K562 (cell line): ENCODE data around the gene ROR2. TPM values are rescaled to one million over a fixed set of nuclear protein-coding genes. Genes with fewer than 3 reads are reported as not detected.
A peak's percentile ranks its signal among the peaks of the same experiment; 100 is the strongest.

Experiments
- ATAC-seq: fragments of 200-7000 bp; cut with Tn5 transposase; 3 replicates; pipeline ENCODE4 v1.9.1; 2020; ENCODE audit warnings: moderate library complexity
- BruUV-seq: library from RNA; stranded (reverse); fragments of 400-500 nt; replicated peaks from 2 replicates; lab custom pipeline; 2021; lab: Mats Ljungman, UMichigan
- CTCF ChIA-PET: fragments of 300-600 bp; formaldehyde crosslinking; extraction: SDS; loops from one replicate; lab custom pipeline; 2021; ENCODE audit warnings: low intra/inter-chr PET ratio; lab: Yijun Ruan, JAX
- POLR2A ChIA-PET: fragments of 300-600, 350-650 bp; sonication (Branson Sonifier 250); formaldehyde crosslinking; extraction: SDS; loops from one replicate; lab custom pipeline; 2021; ENCODE audit warnings: antibody characterized with exemption, inconsistent platforms; lab: Yijun Ruan, JAX
- DNase-seq, 4 experiments: peaks; one replicate each; pipeline versions ENCODE4 v3.0.0 to v3.0.0-alpha.2; 2011 to 2018; ENCODE audit warnings: low spot score in 3 of 4, mixed read lengths in 3 of 4; ENCODE audit errors: extremely low read depth in 1 of 4
- FAIRE-seq: peaks from 2 replicates; lab custom pipeline; 2011; peaks lifted over from hg19 to GRCh38; lab: Jason Lieb, UNC
- H2AFZ ChIP-seq: 2 replicates; pipeline ENCODE4 v1.6.0; 2011; ENCODE audit warnings: low read depth, low read length, control low read depth, inconsistent platforms
- H3K27ac ChIP-seq: fragments of 200-600 bp; 3 replicates; pipeline ENCODE4 v1.8.0; 2011; ENCODE audit warnings: low read depth, mild to moderate bottlenecking, control low read depth, inconsistent platforms, low read length, moderate library complexity, mixed read lengths; ENCODE audit errors: extremely low read depth
- H3K27me3 ChIP-seq, 2 experiments: fragments of 300-600 bp in 1 of 2; 2 replicates in 1 of 2; 3 replicates in 1 of 2; pipeline versions ENCODE4 v1.6.0 to v1.8.0; 2011; ENCODE audit warnings: inconsistent platforms in 2 of 2, low read length in 2 of 2, mild to moderate bottlenecking in 1 of 2, mixed read lengths in 1 of 2, moderate library complexity in 1 of 2; ENCODE audit not compliant: control insufficient read depth in 2 of 2, insufficient read depth in 2 of 2
- H3K36me3 ChIP-seq: fragments of 300-600 bp; 3 replicates; pipeline ENCODE4 v1.8.0; 2011; ENCODE audit warnings: mild to moderate bottlenecking, low read length, inconsistent platforms; ENCODE audit not compliant: control insufficient read depth, insufficient read depth
- H3K4me1 ChIP-seq, 2 experiments: fragments of 200-600 bp in 1 of 2; replicated peaks in 1 of 2; 2 replicates in 1 of 2; 3 replicates in 1 of 2; pipeline versions ENCODE4 v1.5.1 to v1.8.0; 2011; ENCODE audit warnings: inconsistent platforms in 2 of 2, low read length in 2 of 2, mild to moderate bottlenecking in 1 of 2, mixed read lengths in 1 of 2, moderate library complexity in 1 of 2; ENCODE audit not compliant: control insufficient read depth in 2 of 2, insufficient read depth in 2 of 2
- H3K4me2 ChIP-seq: 2 replicates; pipeline ENCODE4 v1.6.1; 2011; ENCODE audit warnings: low read length, control low read depth, inconsistent platforms, mixed read lengths; ENCODE audit not compliant: insufficient read depth
- H3K4me3 ChIP-seq: fragments of 200-600 bp; sonication (generic), shearing (Covaris generic); 2 replicates; pipeline ENCODE4 v1.5.1; 2016; ENCODE audit warnings: control low read depth, inconsistent platforms
- H3K79me2 ChIP-seq: fragments of 200-600 bp; 3 replicates; pipeline ENCODE4 v1.8.0; 2011; ENCODE audit warnings: low read length, inconsistent platforms; ENCODE audit not compliant: control insufficient read depth, insufficient read depth
- H3K9ac ChIP-seq, 2 experiments: 2 replicates each; pipeline versions ENCODE4 v1.6.0 to v1.6.1; 2011; ENCODE audit warnings: low read depth in 2 of 2, low read length in 2 of 2, control low read depth in 1 of 2, inconsistent platforms in 1 of 2, mild to moderate bottlenecking in 1 of 2, mixed read lengths in 1 of 2; ENCODE audit not compliant: insufficient read depth in 1 of 2
- H3K9me1 ChIP-seq: one replicate; pipeline ENCODE4 v1.6.0; 2011; ENCODE audit warnings: inconsistent platforms, mild to moderate bottlenecking, low read length, moderate library complexity; ENCODE audit not compliant: control insufficient read depth, insufficient read depth
- H3K9me3 ChIP-seq: replicated peaks from 2 replicates; pipeline ENCODE4 v1.5.1; 2011; ENCODE audit warnings: low read depth, low read length, inconsistent platforms; ENCODE audit not compliant: control insufficient read depth, insufficient read depth
- H4K20me1 ChIP-seq: replicated peaks from 2 replicates; pipeline ENCODE4 v1.6.1; 2011; ENCODE audit warnings: low read length, inconsistent platforms, mixed read lengths; ENCODE audit not compliant: control insufficient read depth, insufficient read depth
- BRD4 ChIP-seq: fragments of 200-600 bp; sonication (generic); IDR thresholded peaks from 2 replicates; pipeline ENCODE4 v1.6.1; 2017; ENCODE audit warnings: inconsistent platforms
- C11orf30 ChIP-seq: fragments of 450-650 bp; IDR thresholded peaks from 2 replicates; pipeline ENCODE4 v1.6.1; 2016; ENCODE audit warnings: low read depth, mild to moderate bottlenecking
- DPF2 ChIP-seq: fragments of 450-650 bp; IDR thresholded peaks from 2 replicates; pipeline ENCODE4 v1.6.1; 2016
- ESRRA ChIP-seq: fragments of 450-650 bp; IDR thresholded peaks from 2 replicates; pipeline ENCODE4 v1.6.1; 2014; ENCODE audit warnings: low read depth, mild to moderate bottlenecking, moderate library complexity, borderline replicate concordance
- NFE2 ChIP-seq: IDR thresholded peaks from 2 replicates; pipeline ENCODE4 v1.6.1; 2014; ENCODE audit warnings: antibody characterized with exemption, low read depth
- NR2C1 ChIP-seq, 2 experiments: fragments of 450-650 bp; IDR thresholded peaks; 2 replicates each; pipeline ENCODE4 v1.6.1; 2017; ENCODE audit warnings: mild to moderate bottlenecking in 2 of 2, antibody characterized with exemption in 1 of 2, inconsistent platforms in 1 of 2, missing compliant biosample characterization in 1 of 2, missing genetic modification characterization in 1 of 2
- PKNOX1 ChIP-seq: fragments of 450-650 bp; IDR thresholded peaks from 2 replicates; pipeline ENCODE4 v1.6.1; 2016
- TBP ChIP-seq: optimal IDR thresholded peaks from 2 replicates; pipeline ENCODE3; 2011; ENCODE audit warnings: low read depth, low read length, improper control_type of control experiment
- U2AF2 ChIP-seq: fragments of 200-400 bp; formaldehyde crosslinking; optimal IDR thresholded peaks from 2 replicates; pipeline ENCODE3; 2017; ENCODE audit warnings: low read depth, mild to moderate bottlenecking, low read length
- YY1 ChIP-seq, 3 experiments: IDR thresholded peaks; 2 replicates each; pipeline ENCODE4 v1.6.1; 2011; ENCODE audit warnings: low read length in 2 of 3, mild to moderate bottlenecking in 2 of 3, moderate library complexity in 2 of 3, borderline replicate concordance in 1 of 3, control low read depth in 1 of 3, low read depth in 1 of 3; ENCODE audit not compliant: insufficient read depth in 3 of 3, insufficient replicate concordance in 2 of 3, control insufficient read depth in 1 of 3, insufficient read length in 1 of 3; ENCODE audit errors: extremely low read depth in 1 of 3
- ZNF316 ChIP-seq: fragments of 450-650 bp; IDR thresholded peaks from 2 replicates; pipeline ENCODE4 v1.6.1; 2016
- ZNF511 ChIP-seq: sonication (generic); formaldehyde crosslinking; IDR thresholded peaks from 2 replicates; pipeline ENCODE4 v1.8.0; 2022; ENCODE audit warnings: mild to moderate bottlenecking, missing genetic modification reagents
- WGBS: fragments of 100-300 bp; shearing (Covaris generic); methylation state at CpG from one replicate; pipeline ENCODE4 v1.1.6; 2016; ENCODE audit warnings: low coverage, mixed read lengths; ENCODE audit not compliant: insufficient coverage; ENCODE audit errors: missing lambda C conversion rate; 5-methylcytosine and 5-hydroxymethylcytosine counted together
- in situ Hi-C: fragments of 300-500 bp; cut with MboI; formaldehyde crosslinking; loops from 4 replicates; pipeline ENCODE4 v1.15.0; 2018; ENCODE audit warnings: inconsistent platforms, mixed read lengths
- intact Hi-C: fragments of 100-400 bp; cut with micrococcal nuclease; formaldehyde crosslinking; loops from 2 replicates; pipeline ENCODE4 v1.14.2; 2022
- polyA plus RNA-seq, 8 experiments: library from polyadenylated mRNA; depleted of rRNA in 4 of 8; stranded (reverse) in 5 of 8; unstranded in 3 of 8; fragments of >200 nt; fragmentation: Nextera tagmentation in 2 of 8; fragmentation: Illumina TruSeq in 1 of 8; extraction: Ambion mirVana in 2 of 8; extraction: Trizol in 1 of 8; gene quantifications; 2 replicates each; pipeline versions ENCODE4 v1.2.1 to v1.2.3, GENCODE V29; 2011 to 2014; ENCODE audit warnings: inconsistent platforms in 1 of 8, missing spikeins in 1 of 8
- total RNA-seq, 7 experiments: library from RNA; depleted of rRNA in 6 of 7; stranded (reverse); fragments of >200 nt in 6 of 7; fragmentation: Illumina TruSeq in 2 of 7; extraction: Trizol in 2 of 7; gene quantifications; 2 replicates each; pipeline versions ENCODE4 v1.2.1 to v1.2.3, GENCODE V29; 2011 to 2021; ENCODE audit warnings: low replicate concordance in 1 of 7

Gene ROR2
- total and polyA plus RNA-seq, 9 of the 15 experiments (the other 6 are each of a cell fraction or from before 2014, with no cell fraction given): 5.6 to 33.8 (median 15.3) TPM

- peaks cover 21 to 47% of the 10 kb centered on the region in 2 experiments for H3K4me1 ChIP-seq
- no peak overlapping the region for H2AFZ ChIP-seq
- ATAC-seq (no peak), DNase-seq (no peak), FAIRE-seq (peak; percentile 59)
- ChIA-PET POLR2A (interaction anchor here (0.8 to 1.0 kb wide), 2 partner anchors 15 to 18 kb away, joined by 3 to 4 read pairs; no protein-coding TSS in a partner anchor), CTCF (no interaction called here)
- H3K27ac ChIP-seq: peak overlapping the region; percentile 36; the same call in 2 of the 3 replicates
- H3K9me3 ChIP-seq: no peaks in the 10 kb centered on the region
- H3K4me2 ChIP-seq: no peak overlapping the region
- TF ChIP-seq TBP (no peak), YY1 (IDR thresholded peaks at IDR 0.05; ENCODE audit: borderline replicate concordance in 1 of 3, control insufficient read depth in 1 of 3, extremely low read depth in 1 of 3, insufficient read depth in 3 of 3, insufficient read length in 1 of 3, insufficient replicate concordance in 2 of 3, low read depth in 1 of 3, low read length in 2 of 3) (no peak), NR2C1 (IDR thresholded peaks at IDR 0.05) (no peak), NR2C1 (tag; IDR thresholded peaks at IDR 0.05) (peak; percentile 66; the same call in 1 of the 2 replicates), BRD4 (no peak), ZNF511 (CRISPR knock-in tag) (no peak), DPF2 (0 out of 2 replicates have a peak, but pooled peaks have one; percentile 17), ESRRA (peak; percentile 97), ZNF316 (peak; percentile 51), U2AF2 (no peak), NFE2 (peak; percentile 52; the same call in 1 of the 2 replicates), C11orf30 (peak; percentile 53), PKNOX1 (peak; percentile 48; the same call in 1 of the 2 replicates)
- WGBS: 39% methylated on average over 3 of the region's 3 CpGs
- H3K27me3 ChIP-seq: no peaks in the 10 kb centered on the region
- H3K4me3 ChIP-seq: no peak overlapping the region
- intact Hi-C loops: no loop called here
- no peaks in the 10 kb centered on the region for H3K9me1 ChIP-seq
- no peak overlapping the region for H3K9ac ChIP-seq
- peaks cover 39% of the 10 kb centered on the region for H3K79me2 ChIP-seq
- peaks cover 44% of the 10 kb centered on the region; the same call in 2 of the 3 replicates for H3K36me3 ChIP-seq
- in situ Hi-C loops: no loop called here
- no TSS peak for BruUV-seq
- no peaks in the 10 kb centered on the region for H4K20me1 ChIP-seq
These were observed 69.6 kb downstream of the ROR2 start for GRCh38 chr9:91880378-91880972.
